Peyer's patch (tissue), 4 donors: ENCODE measurements around the gene CRIP2. TPM values are rescaled to one million over a fixed set of nuclear protein-coding genes. Genes with fewer than 3 reads are reported as not detected.

Experiments
- DNase-seq, 3 donors: peaks; one replicate each; pipeline ENCODE4 v3.0.0-alpha.2; 2017 to 2019
- H3K27ac ChIP-seq, 4 donors: fragments of 200-600 bp; sonication (generic); one replicate each; pipeline ENCODE4 v1.5.1; 2016 to 2019
- H3K27me3 ChIP-seq, 2 donors: fragments of 200-600 bp; sonication (generic); one replicate each; pipeline ENCODE4 v1.5.1; 2019
- H3K36me3 ChIP-seq, 3 donors: fragments of 200-600 bp; sonication (generic); one replicate each; pipeline ENCODE4 v1.5.1; 2016 to 2019
- H3K4me1 ChIP-seq, 4 donors: fragments of 200-600 bp; sonication (generic); one replicate each; pipeline ENCODE4 v1.5.1; 2016 to 2019
- H3K4me3 ChIP-seq, 4 donors: fragments of 200-600 bp; sonication (generic); 1 replicate in 3 of 4; 2 replicates in 1 of 4; pipeline ENCODE4 v1.5.1; 2016 to 2019; ENCODE audit warnings: mild to moderate bottlenecking in 1 of 4
- H3K9me3 ChIP-seq, 4 donors: fragments of 200-600 bp; sonication (generic); one replicate each; pipeline ENCODE4 v1.5.1; 2016 to 2019; ENCODE audit warnings: mild to moderate bottlenecking in 1 of 4
- CTCF ChIP-seq, 6 experiments: fragments of 450-650 bp in 4 of 6; fragments of 200-600 bp in 2 of 6; sonication (generic) in 1 of 6; IDR thresholded peaks; one replicate each; pipeline ENCODE4 v1.5.1; 2017 to 2019; ENCODE audit warnings: antibody characterized with exemption in 6 of 6, mild to moderate bottlenecking in 3 of 6, moderate library complexity in 1 of 6
- POLR2A ChIP-seq, 2 donors: fragments of 450-650 bp; IDR thresholded peaks; one replicate each; pipeline ENCODE4 v1.5.1; 2017; ENCODE audit warnings: antibody characterized with exemption in 2 of 2, mild to moderate bottlenecking in 2 of 2, moderate library complexity in 2 of 2
- total RNA-seq, 4 donors: library from RNA; depleted of rRNA; stranded (reverse); fragments of >200 nt; gene quantifications; one replicate each; pipeline ENCODE4 v1.1.0, GENCODE V29; 2016

CRIP2 gene
- total RNA-seq, 4 donors from 2014 or later, result 20.8 to 69.3 (median 41.9) TPM

GRCh38 chr14:105528586-105529318 lies 54.1 kb downstream of the CRIP2 start:
- no peak for TF ChIP-seq CTCF (IDR thresholded peaks at IDR 0.05)
- no peak for TF ChIP-seq POLR2A (IDR thresholded peaks at IDR 0.05)
- peak overlapping the region; percentile 58 to 67 (median 66) for H3K4me3 ChIP-seq
- H3K27ac ChIP-seq, result peak overlapping the region in 1 of 4 donors; percentile 73
- H3K27me3 ChIP-seq, result peaks cover 0 to 12% of the 10 kb centered on the region in 2 donors
- DNase-seq, result no peak
- H3K36me3 ChIP-seq, result no peaks in the 10 kb centered on the region
- no peaks in the 10 kb centered on the region for H3K9me3 ChIP-seq
- H3K4me1 ChIP-seq, result peaks cover 0 to 52% (median 30%) of the 10 kb centered on the region in 4 donors

GRCh38 chr14:105529319-105529568 lies 54.6 kb downstream of the CRIP2 start:
- no peaks in the 10 kb centered on the region for H3K9me3 ChIP-seq
- no peak for DNase-seq
- H3K36me3 ChIP-seq, result no peaks in the 10 kb centered on the region
- H3K4me3 ChIP-seq, result peak overlapping the region; percentile 25 to 67 (median 62)
- TF ChIP-seq CTCF (IDR thresholded peaks at IDR 0.05) (no peak), POLR2A (IDR thresholded peaks at IDR 0.05) (no peak)
- H3K27ac ChIP-seq, result peak overlapping the region in 1 of 4 donors; percentile 73
- peaks cover 0 to 52% (median 30%) of the 10 kb centered on the region in 4 donors for H3K4me1 ChIP-seq
- H3K27me3 ChIP-seq, result peaks cover 0 to 12% of the 10 kb centered on the region in 2 donors

Other genes starting within 250 kb of the CRIP2 start
- gene BTBD6, start 226.3 kb upstream of the CRIP2 start, total RNA-seq, result 10 to 100 TPM; 32.2 to 67.5 (median 55.5) TPM
- gene BRF1, start 173.8 kb upstream of the CRIP2 start, total RNA-seq, result 100 to 1,000 TPM in 1 of 4 donors, 10 to 100 TPM in 3; 40.8 to 112 (median 90.3) TPM
- gene PACS2, start 160.1 kb upstream of the CRIP2 start, total RNA-seq, result 100 to 1,000 TPM in 3 of 4 donors, 10 to 100 TPM in 1; 77.2 to 158 (median 126) TPM
- 1 to 10 TPM in 1 of 4 donors, under 1 TPM in 2, not detected in 1; 0.35 to 1.6 (median 0.94) TPM for gene TEX22, start 76.3 kb upstream of the CRIP2 start, total RNA-seq
- gene MTA1, start 55.0 kb upstream of the CRIP2 start, total RNA-seq, result 100 to 1,000 TPM in 3 of 4 donors, 10 to 100 TPM in 1; 75.7 to 295 (median 165) TPM
- gene CRIP1, start 12.1 kb downstream of the CRIP2 start, total RNA-seq, result 100 to 1,000 TPM in 1 of 4 donors, 10 to 100 TPM in 3; 33.8 to 239 (median 37.8) TPM
- gene TEDC1, start 16.4 kb downstream of the CRIP2 start, total RNA-seq, result 10 to 100 TPM in 2 of 4 donors, 1 to 10 TPM in 2; 7.0 to 42.1 (median 15.1) TPM
- 1 to 10 TPM in 2 of 4 donors, under 1 TPM in 1, not detected in 1; 0.94 to 2.5 (median 1.1) TPM for gene TMEM121, start 51.8 kb downstream of the CRIP2 start, total RNA-seq